ENCODE data around the gene PIGT.

The PIGT gene

GRCh38 chr20:45400346-45401031 is 15.5 kb upstream of the PIGT start:
- DNase-seq (ENCODE audit: low spot score) = no peak

GRCh38 chr20:45402946-45403345 is 13.0 kb upstream of the PIGT start:
- no peak for DNase-seq (ENCODE audit: low spot score)

- DNase-seq (ENCODE audit: low spot score) = no peak
These were observed 11.5 kb upstream of the PIGT start for GRCh38 chr20:45404438-45404837.

GRCh38 chr20:45405571-45406259 is 10.2 kb upstream of the PIGT start:
- DNase-seq (ENCODE audit: low spot score) = no peak

DNA sequence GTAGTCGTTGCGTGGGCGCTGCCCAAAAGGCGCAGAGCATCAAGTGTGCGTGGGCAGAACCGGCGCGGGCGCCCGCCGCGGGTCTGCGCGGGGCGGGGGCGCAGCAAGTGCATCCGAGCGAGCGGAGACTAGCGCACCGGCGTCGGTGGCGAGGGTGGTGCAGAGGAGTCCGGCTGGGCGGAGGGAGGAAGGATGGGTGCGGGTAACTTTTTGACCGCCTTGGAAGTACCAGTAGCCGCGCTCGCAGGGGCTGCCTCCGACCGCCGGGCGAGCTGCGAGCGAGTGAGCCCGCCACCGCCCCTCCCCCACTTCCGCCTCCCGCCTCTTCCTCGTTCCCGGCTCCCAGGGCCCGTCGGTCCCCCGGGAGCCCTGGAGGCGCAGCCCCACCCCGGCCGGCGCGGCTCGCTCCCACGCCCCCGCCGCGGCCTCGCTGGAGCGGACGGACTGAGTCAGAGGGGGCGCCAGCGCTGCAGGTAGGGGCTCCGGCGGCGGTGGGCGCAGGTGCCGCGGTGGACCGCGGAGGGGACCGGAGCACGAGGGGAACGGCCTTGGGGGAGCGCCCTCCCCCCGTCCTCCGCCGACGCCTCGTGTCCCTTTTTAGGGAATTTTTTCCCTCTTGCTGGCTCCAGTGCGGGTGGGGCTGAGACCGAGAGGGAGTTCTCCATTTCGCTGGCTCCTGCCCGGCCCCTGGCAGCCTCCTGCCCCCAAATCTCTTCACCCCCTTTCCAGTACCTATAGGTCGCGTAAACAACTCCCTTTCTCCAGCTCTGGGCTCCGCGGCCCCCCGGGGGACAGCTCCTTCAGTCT is 9.5 kb upstream of the PIGT start:
- DNase-seq (ENCODE audit: low spot score) = peak; percentile 85

DNA sequence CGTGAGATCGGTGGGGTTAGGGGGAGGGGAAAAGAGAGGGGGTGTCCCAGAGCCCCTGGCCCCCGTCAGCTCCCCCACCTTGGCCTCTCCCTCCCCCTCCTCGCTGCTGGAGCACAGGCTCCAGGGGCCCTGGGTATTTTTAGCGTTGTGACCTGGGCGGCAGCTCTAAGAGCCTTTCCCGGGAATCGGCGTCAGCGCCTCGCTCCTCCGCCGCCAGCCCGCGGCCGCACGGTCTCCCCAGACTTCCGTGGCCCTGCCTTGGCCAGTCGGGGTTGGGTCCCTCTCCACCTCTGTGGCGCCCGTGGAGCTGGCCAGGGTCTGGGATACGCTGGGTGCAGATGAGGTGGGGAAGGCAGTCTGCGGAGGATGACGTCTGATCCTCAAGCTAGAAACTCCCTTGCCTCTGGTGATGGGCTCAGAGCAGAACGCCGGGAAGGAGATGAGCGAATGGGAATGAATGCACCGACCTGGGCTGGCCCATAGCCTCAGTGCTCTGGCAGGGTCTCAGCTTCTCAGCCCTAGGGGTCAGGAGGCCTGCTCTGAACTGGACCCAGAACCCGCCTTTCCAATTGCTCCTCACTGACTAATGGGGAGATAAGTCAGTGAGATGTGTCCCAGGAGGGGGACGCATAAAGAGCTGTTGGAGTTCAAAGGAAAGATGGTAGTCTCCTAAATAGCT is 8.7 kb upstream of the PIGT start:
- peak; percentile 44 for DNase-seq (ENCODE audit: low spot score)

DNA sequence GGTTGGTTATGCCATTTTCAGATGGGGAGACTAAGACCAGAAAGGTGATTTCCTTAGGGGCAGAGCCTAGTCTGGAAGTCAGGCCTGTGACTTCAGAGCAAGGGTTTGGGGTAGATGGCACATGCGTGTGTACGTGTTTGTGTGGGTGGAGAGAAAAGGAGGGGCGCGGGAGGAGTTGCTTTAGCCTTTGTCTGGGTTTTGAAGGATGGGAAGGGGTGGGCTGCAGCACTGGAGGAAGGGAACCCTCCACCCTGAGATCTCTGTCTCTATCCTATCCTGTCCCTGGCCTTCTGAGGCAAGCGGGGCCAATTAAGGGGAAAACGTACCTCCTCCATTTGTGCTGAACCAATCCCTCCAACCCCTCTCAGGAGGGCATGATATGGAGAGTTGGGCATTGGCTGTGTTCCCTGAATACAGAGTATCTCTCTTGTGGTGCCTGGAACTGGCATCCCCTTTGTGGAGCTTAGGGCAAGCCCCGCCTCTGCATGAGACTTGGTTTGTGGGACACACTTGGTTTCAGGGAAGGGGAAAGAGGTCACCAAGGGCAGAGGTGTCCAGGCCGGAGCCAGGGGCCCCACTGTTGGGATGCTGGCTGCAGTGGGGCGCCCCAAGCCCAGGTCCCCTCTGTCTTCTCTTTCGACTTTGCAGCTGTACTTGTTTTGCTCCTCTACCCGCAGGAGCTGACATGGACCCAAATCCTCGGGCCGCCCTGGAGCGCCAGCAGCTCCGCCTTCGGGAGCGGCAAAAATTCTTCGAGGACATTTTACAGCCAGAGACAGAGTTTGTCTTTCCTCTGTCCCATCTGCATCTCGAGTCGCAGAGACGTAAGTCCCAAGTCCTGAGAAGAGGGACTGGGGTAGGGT is 7.9 kb upstream of the PIGT start, which contains the start of gene DBNDD2:
TSS of gene DBNDD2 (plus strand) at position 507 of the 863 bp plus-strand sequence. CDS start at position 686, 179 bp downstream.
- DNase-seq (ENCODE audit: low spot score) = no peak

DNA sequence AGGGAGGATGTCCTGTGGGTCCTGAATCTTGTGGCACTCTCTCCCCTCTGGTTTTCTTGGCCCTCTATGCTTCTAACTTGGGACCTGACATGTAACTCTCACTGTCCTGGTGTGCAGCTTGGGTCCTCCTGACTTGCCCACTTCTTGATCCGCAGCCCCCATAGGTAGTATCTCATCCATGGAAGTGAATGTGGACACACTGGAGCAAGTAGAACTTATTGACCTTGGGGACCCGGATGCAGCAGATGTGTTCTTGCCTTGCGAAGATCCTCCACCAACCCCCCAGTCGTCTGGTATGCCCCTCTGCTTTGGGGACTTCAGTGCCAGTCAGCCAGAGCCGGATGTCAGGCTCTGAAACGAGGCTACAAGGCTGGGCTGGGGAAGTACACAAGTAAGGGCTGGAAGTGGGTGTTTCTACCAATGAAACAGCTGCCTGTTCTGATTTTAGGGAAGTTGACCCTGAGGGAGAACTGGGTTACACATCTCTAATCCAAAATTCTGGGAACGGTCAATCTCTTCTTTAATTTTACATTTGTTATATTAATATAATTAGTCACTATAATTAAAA is 7.2 kb upstream of the PIGT start:
- no peak for DNase-seq (ENCODE audit: low spot score)

DNA sequence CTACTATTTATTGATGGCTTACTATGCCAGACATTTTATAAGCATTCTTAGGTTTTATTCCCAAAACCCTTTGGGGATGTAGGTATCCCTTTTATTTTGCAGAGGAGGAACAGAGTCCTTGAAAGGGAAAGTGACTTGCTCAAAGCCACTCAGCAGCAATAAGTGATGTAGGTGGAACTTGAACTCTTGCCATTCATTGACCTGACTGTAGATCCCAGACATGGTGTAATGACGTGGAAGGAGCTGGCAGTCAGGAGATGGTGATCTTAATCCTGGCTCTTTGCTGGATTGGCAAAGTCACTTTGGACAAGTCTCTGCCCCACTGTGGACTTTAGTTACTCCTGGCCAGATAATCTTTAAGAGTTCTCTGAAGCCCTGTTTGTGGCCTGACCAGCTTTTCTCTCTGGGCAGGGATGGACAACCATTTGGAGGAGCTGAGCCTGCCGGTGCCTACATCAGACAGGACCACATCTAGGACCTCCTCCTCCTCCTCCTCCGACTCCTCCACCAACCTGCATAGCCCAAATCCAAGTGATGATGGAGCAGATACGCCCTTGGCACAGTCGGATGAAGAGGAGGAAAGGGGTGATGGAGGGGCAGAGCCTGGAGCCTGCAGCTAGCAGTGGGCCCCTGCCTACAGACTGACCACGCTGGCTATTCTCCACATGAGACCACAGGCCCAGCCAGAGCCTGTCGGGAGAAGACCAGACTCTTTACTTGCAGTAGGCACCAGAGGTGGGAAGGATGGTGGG is 6.2 kb upstream of the PIGT start:
- no peak for DNase-seq (ENCODE audit: low spot score)

GRCh38 chr20:45410887-45411286 is 5.1 kb upstream of the PIGT start:
- DNase-seq (ENCODE audit: low spot score) = no peak

- no peak for DNase-seq (ENCODE audit: low spot score)
These were observed 3.3 kb upstream of the PIGT start for GRCh38 chr20:45412653-45413052.

GRCh38 chr20:45413479-45413878 is 2.5 kb upstream of the PIGT start:
- no peak for DNase-seq (ENCODE audit: low spot score)

- DNase-seq (ENCODE audit: low spot score) = no peak
These were observed 976 bp downstream of the PIGT start for GRCh38 chr20:45416917-45417316.

GRCh38 chr20:45419188-45420091 is 3.5 kb downstream of the PIGT start:
- DNase-seq (ENCODE audit: low spot score) = no peak

DNA sequence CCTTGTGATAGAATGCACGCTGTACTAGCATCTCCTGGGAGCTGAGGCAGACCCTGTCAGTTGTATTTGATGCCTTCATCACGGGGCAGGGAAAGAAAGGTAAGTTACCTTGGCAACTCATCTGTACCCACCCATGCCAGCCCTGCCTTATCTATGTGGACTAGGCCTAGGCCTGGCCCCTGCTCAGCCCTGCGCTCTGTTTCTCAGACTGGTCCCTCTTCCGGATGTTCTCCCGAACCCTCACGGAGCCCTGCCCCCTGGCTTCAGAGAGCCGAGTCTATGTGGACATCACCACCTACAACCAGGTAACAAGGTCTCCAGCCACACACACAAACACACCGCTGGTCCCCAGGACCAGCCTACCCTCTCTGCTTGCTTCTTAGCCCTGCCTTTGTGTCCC is 4.2 kb downstream of the PIGT start:
- DNase-seq (ENCODE audit: low spot score) = no peak

DNA sequence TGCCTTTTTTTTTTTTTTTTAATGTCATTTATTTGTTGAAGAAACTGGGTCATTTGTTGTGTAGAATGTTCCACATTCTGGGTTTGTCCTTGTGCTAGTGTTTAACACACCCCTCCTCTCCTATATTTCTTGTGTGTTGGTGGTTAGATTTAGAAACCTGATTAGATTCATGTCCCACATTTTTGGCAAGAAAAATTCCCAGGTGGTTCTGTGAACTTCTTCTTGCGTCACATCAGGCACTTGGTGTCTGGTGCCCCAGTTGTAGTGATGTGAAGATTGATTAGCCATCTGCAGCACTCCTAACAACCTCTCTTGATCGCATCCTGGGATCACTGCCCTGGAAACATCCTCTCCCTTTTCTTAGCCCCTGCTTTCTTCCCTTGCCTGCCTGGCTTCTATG is 7.8 kb downstream of the PIGT start:
- DNase-seq (ENCODE audit: low spot score) = no peak

GRCh38 chr20:45425561-45425960 is 9.6 kb downstream of the PIGT start:
- DNase-seq (ENCODE audit: low spot score) = no peak

DNA sequence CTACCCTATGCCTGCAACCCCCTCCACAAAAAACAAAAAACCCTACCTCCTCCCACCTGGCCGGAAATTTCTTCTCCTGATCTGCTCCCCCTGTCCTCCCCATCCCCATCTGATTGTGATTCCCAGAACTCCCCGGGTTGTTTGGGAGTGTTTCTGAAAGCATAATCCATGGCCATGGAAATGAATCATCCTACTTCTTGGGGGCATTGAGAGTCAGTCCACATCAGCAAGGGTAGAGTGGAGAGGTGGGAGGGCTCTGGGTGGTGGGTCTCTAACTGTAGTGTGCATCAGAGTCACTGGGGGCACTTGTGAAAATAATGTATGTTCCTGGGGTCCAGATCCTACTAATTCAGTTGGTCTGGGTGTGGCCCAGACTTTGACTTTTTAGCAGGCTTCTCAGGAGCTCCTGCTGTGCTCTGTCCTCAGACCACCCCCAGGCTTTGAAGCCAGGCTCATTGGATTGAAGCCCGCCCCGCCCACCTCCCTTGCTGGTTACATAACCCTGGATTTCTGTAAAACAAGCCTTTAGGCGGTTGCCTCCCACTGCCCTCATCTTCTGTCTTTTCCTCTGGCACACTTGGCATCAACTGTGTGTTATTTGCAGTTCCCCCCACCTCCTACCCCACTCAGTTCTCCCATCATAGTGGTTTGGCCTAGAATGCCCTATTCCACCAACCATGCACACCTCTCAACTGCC is 10.5 kb downstream of the PIGT start:
- DNase-seq (ENCODE audit: low spot score) = no peak

Data from SW480 (cell line).